ENCODE results near the gene POGZ. TPM values are rescaled to one million over a fixed set of nuclear protein-coding genes. Genes with fewer than 3 reads are reported as not detected.

Gene POGZ
- total RNA-seq, 4 donors from 2014 or later = 44.1 to 90.9 (median 72.7) TPM

GRCh38 chr1:151418081-151418480 lies 41.2 kb downstream of the POGZ start:
- 80 to 94% methylated on average over 1 to 3 of the region's 3 CpGs for WGBS, 2 donors (ENCODE audit: low coverage in 1 of 2)
- Histone ChIP-seq H3K36me3 (peaks cover 0 to 52% (median 26%) of the 10 kb centered on the region in 4 donors), H3K27me3 (no peaks in the 10 kb centered on the region), H3K27ac (no peak overlapping the region), H3K9me3 (no peaks in the 10 kb centered on the region), H3K4me1 (no peaks in the 10 kb centered on the region), H3K4me3 (no peak overlapping the region)
- no peak for TF ChIP-seq EP300 (IDR thresholded peaks at IDR 0.05; ENCODE audit: low read depth)
- no peak for TF ChIP-seq CTCF (IDR thresholded peaks at IDR 0.05)
- no peak for TF ChIP-seq POLR2A (IDR thresholded peaks at IDR 0.05)
- no peak for TF ChIP-seq POLR2AphosphoS5 (IDR thresholded peaks at IDR 0.05)
- no peak for DNase-seq
- in situ Hi-C loops (cut with MboI; ENCODE audit: low pct_ligation_motif_present in 1 of 4, low pct_unique_long_range_greater_than_20kb in 1 of 4, low sequenced_read_pairs in 3 of 4) = no loop called here
- intact Hi-C loops (cut with DNase I; ENCODE audit: low total_unique reads) = no loop called here

GRCh38 chr1:151416231-151416630 lies 43.1 kb downstream of the POGZ start:
- no peaks in the 10 kb centered on the region for H3K27me3 ChIP-seq
- no peak for TF ChIP-seq EP300 (IDR thresholded peaks at IDR 0.05; ENCODE audit: low read depth)
- TF ChIP-seq CTCF (IDR thresholded peaks at IDR 0.05) = no peak
- no peak for TF ChIP-seq POLR2A (IDR thresholded peaks at IDR 0.05)
- TF ChIP-seq POLR2AphosphoS5 (IDR thresholded peaks at IDR 0.05) = no peak
- H3K4me1 ChIP-seq = no peaks in the 10 kb centered on the region
- in situ Hi-C loops (cut with MboI; ENCODE audit: low pct_ligation_motif_present in 1 of 4, low pct_unique_long_range_greater_than_20kb in 1 of 4, low sequenced_read_pairs in 3 of 4) = no loop called here
- DNase-seq = no peak
- peaks cover 0 to 48% (median 27%) of the 10 kb centered on the region in 4 donors for H3K36me3 ChIP-seq
- H3K4me3 ChIP-seq = no peak overlapping the region
- H3K27ac ChIP-seq = no peak overlapping the region
- intact Hi-C loops (cut with DNase I; ENCODE audit: low total_unique reads) = no loop called here
- H3K9me3 ChIP-seq = no peaks in the 10 kb centered on the region
- WGBS, 2 donors (ENCODE audit: low coverage in 1 of 2) = 96 to 100% methylated on average over 3 to 4 of the region's 4 CpGs

DNA sequence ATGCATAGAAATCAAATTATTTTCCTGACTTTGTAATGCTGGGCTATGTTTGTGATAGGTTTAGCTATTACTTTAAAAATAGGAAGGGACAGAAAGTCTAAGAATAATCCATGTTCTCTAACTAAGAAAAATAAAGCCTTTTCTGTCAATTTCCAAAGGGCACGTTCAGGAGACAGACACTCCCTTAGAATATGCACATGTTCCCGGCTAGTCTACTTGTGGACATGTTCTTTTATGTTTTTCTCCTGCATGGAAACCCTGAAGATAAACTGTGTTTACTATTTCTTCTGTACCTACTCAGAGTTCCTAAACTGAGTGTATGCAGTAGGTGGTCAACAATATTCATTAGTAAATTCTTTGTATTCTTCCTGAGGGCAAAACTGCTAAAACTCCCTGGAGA lies 47.4 kb downstream of the POGZ start:
- no peak for DNase-seq
- Histone ChIP-seq H3K27ac (no peak overlapping the region), H3K4me1 (no peaks in the 10 kb centered on the region), H3K4me3 (no peak overlapping the region), H3K36me3 (peaks cover 0 to 76% (median 40%) of the 10 kb centered on the region in 4 donors), H3K27me3 (no peaks in the 10 kb centered on the region), H3K9me3 (no peaks in the 10 kb centered on the region)
- 77 to 89% methylated on average over 2 of the region's 2 CpGs for WGBS, 2 donors (ENCODE audit: low coverage in 1 of 2)
- intact Hi-C loops (cut with DNase I; ENCODE audit: low total_unique reads) (no loop called here), in situ Hi-C loops (cut with MboI; ENCODE audit: low pct_ligation_motif_present in 1 of 4, low pct_unique_long_range_greater_than_20kb in 1 of 4, low sequenced_read_pairs in 3 of 4) (no loop called here)
- TF ChIP-seq POLR2AphosphoS5 (IDR thresholded peaks at IDR 0.05) (no peak), EP300 (IDR thresholded peaks at IDR 0.05; ENCODE audit: low read depth) (no peak), CTCF (IDR thresholded peaks at IDR 0.05) (no peak), POLR2A (IDR thresholded peaks at IDR 0.05) (no peak)

DNA sequence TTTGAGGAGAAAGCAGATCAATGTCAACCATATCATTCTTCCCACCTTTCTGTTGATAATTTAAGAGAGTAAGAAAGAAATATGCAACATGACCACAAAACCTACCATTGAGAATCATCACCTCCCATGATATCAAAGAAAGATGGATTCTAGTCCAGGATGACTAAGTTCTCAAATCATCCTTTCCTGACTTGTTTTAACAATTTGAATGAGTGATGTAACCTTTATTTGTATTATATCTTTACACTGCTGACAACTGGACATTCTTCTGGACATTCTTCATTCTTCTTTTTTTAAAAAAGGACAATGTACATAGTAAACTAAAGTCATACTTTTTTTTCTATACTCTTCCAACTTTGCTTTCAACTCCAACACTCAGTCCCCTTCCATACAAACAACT lies 50.4 kb downstream of the POGZ start:
- Histone ChIP-seq H3K4me1 (no peaks in the 10 kb centered on the region), H3K36me3 (peaks cover 0 to 77% (median 40%) of the 10 kb centered on the region in 4 donors), H3K9me3 (no peaks in the 10 kb centered on the region), H3K4me3 (no peak overlapping the region), H3K27ac (no peak overlapping the region), H3K27me3 (no peaks in the 10 kb centered on the region)
- no peak for DNase-seq
- TF ChIP-seq POLR2A (IDR thresholded peaks at IDR 0.05) (no peak), POLR2AphosphoS5 (IDR thresholded peaks at IDR 0.05) (no peak), EP300 (IDR thresholded peaks at IDR 0.05; ENCODE audit: low read depth) (no peak), CTCF (IDR thresholded peaks at IDR 0.05) (no peak)
- intact Hi-C loops (cut with DNase I; ENCODE audit: low total_unique reads) = no loop called here
- in situ Hi-C loops (cut with MboI; ENCODE audit: low pct_ligation_motif_present in 1 of 4, low pct_unique_long_range_greater_than_20kb in 1 of 4, low sequenced_read_pairs in 3 of 4) = no loop called here
